HG03108 (cell line): ENCODE results near the gene STRAP.

Experiments
- ATAC-seq: cut with Tn5 transposase; IDR thresholded peaks from one replicate; pipeline ENCODE4 v1.9.1; 2021; ENCODE audit warnings: moderate library complexity; ENCODE audit not compliant: unreplicated experiment

STRAP gene, protein sequence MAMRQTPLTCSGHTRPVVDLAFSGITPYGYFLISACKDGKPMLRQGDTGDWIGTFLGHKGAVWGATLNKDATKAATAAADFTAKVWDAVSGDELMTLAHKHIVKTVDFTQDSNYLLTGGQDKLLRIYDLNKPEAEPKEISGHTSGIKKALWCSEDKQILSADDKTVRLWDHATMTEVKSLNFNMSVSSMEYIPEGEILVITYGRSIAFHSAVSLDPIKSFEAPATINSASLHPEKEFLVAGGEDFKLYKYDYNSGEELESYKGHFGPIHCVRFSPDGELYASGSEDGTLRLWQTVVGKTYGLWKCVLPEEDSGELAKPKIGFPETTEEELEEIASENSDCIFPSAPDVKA

DNA sequence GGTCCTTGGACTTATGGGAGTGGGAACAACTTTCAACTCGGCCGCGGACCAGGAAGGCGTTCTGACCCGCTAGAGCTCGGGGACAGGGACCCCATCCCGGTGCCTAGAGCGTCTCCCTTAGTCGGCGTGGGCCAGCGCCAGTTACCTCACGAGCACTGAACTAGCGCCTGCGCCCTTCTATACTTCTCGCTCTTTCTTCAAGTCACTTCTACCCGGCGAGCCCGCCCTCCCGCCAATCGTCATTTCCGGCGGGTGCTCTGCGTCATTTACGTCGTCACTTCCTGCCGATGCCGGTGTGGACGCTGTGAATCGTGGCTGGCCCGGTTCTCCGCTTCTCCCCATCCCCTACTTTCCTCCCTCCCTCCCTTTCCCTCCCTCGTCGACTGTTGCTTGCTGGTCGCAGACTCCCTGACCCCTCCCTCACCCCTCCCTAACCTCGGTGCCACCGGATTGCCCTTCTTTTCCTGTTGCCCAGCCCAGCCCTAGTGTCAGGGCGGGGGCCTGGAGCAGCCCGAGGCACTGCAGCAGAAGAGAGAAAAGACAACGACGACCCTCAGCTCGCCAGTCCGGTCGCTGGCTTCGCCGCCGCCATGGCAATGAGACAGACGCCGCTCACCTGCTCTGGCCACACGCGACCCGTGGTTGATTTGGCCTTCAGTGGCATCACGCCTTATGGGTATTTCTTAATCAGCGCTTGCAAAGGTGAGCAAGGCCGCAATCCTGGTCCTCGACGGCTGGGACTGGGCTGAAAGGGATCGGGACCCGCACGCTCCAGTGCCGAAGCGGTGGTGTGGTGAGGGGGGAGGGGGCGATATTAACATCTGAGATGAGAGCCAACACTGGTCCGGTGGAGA lies at the start of gene STRAP:
TSS of gene STRAP (plus strand) at position 270 of the 854 bp plus-strand sequence. CDS start at position 591, 321 bp downstream.
- ATAC-seq, result peak; percentile 98

DNA sequence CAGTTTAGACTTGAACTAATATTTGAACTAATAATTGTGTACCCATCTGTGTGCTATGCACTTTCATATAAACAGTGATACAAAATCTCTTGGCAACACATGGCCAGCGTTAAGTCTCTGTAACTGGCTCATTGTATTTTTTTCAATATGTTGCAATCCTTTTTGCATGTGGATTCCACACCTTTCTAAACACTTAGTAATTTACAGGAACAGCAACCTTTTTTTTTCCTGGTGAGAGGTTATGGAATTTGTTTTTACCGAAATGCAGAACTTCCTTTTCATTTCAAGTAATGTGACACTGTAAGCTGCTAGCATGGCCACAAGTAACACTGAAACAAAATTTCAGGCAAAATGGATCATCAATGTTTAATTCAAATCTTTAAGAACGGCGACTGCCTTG lies 47.6 kb upstream of the STRAP start:
- no peak for ATAC-seq

DNA sequence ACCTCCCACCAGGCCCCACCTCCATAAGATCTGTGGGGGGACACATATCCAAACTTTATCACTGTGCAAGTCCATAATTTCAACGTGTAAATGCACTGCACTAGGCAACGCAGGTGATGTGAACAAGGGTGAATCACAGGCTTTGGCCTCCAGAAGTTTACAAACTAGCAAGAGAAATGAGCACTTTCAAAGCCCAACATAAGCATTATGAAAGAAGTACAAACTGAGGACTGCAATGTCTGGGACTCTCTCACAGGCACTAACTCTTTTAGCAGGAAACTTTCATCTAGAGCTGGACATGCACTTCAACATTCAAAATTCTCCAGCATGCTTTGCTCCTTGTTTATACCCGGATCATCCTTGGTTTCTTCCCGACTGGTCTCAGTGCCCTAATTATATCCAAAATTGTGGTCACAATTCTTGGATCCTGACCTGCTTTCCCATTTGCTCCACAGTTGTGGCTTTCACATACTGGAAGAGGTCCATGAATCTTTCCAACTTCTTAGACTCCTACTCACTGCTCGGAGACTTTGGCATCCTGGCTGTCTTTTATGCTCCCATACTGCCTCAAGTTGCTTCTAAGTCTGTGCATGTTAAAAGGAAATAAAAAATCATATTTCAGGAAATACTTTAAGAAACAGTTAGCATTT lies 44.9 kb upstream of the STRAP start:
- no peak for ATAC-seq

DNA sequence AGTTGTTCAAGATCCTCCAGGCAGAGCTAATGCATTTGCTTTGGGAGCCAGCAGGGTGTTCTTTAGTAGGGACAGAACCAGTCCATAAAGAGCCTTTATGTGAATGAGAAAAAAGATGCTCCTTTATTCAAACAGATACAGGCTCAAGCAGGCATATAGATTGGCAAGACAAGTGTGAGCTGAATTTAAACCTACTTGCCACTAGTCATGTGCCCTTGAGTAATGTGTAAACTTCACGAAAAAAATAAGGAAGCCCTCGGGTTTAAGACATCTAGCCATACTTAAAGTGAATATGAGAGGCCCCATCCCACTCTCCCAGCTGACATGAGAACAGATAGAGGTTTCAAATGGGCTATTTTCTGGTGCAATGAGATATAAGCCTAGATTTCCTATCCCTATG lies 43.1 kb upstream of the STRAP start:
- ATAC-seq, result no peak

DNA sequence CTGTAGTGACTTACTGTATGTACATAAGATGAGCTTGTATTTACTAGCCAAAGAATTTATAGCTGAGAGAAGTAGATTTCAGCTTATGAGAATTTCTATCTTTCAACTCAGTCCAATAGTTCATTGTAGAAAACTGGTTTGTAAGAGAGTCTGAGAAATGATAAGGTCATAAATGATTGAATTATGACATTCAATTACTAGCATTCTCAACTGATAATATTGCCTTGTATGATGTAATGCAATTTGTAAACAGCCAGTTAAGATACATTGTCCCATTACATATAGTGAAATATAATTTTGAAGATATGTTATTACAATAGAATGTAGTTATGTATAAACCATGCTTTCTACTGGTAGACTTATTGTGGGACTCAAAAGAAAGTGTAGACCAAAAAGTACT lies 42.5 kb upstream of the STRAP start:
- no peak for ATAC-seq

DNA sequence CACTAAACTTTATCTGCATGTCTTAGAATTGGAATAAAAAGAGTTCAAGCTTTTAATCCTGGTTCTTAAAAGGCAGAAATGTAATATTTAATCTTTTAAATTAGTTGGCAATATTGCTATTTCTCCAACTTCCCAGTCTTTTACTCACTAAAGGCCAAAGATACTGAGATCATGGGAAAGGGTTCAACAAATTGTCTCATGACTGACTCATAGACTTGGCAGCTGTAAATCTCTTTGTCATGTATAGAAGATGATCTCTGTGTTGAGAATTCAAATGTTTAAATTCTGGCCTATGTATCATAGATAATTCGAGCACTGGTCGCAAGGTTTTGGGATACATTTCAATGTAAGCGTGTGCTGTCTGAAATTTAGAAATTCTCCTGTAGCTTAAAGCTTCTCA lies 40.1 kb upstream of the STRAP start:
- ATAC-seq, result no peak

DNA sequence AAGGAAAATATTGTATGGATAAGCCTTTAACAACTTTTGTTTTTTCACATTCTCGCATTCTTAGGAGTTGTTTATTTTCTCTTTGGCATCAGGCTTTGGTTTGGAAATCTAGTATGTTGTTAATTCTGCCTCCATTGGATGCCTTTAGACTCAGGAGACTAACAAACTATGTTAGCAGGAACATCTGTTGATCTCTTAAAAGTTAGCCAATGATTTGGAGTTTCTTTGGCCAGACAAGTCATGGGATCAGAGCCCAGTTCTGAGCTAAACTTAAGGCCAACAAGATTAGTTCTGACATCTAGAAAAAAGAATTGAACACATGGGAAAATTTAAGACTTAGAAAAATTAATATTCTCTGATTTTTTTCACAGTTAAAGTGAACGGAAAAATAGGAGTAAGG lies 35.3 kb upstream of the STRAP start:
- ATAC-seq, result no peak

DNA sequence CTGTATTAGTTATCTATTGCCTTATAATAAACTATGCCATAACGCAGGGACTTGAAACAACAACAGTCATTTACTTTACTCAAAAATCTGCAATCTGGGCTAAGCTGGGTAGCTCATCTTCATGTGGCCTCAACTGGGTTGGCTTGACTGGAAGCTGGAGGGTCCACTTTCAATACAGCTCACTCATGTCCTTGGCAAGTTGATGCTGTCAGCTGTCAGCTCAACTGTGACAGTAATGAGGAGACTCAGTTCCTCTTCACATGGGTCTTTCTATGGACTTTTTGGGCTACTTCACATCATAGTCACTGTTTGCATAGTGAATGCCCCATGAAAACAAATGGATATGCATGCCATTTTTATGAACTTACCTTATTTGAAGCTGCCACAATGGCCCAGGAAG lies 33.6 kb upstream of the STRAP start:
- no peak for ATAC-seq

DNA sequence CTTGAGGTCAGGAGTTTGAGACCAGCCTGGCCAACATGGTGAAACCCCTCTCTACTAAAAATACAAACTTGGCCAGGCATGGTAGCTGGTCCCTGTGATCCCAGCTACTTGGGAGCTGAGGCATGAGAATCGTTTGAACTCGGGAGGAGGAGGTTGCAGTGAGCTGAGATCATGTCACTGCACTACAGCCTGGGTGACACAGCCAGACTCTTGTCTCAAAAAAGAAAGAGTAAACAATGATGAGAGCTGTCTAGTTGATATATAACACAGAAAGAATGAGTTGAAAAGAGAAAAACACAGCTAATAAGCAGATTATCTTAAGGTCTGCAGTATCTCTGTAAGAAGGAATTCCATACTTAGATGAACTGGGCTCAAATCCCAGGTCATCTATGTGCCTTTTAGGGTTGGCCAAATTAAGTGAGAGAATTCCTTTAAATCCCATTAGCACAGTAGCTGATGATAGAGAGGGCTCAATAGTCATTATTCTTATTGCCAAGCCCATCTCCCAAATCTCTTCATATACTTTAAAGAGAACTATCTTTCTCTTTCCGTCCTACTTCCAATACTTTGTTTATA lies 31.1 kb upstream of the STRAP start:
- no peak for ATAC-seq

DNA sequence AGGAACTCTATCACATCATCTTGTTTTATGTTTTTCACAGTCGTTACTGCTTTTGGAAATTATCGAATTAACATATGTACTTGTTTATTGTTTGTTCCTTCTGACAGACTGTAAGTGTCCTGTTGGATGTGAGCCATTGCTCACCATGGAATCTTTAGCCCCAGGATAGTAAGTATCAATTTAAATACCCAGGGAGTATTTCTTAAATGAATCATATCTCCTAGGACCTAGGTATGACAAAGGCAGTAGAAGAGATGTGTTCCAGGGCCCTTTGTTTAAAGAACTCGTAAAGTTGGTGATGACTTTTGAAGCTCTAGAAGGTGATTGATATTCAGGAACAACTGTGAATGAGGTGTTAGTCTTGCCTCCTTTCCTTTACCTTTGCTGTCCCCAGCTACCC lies 30.3 kb upstream of the STRAP start:
- no peak for ATAC-seq

DNA sequence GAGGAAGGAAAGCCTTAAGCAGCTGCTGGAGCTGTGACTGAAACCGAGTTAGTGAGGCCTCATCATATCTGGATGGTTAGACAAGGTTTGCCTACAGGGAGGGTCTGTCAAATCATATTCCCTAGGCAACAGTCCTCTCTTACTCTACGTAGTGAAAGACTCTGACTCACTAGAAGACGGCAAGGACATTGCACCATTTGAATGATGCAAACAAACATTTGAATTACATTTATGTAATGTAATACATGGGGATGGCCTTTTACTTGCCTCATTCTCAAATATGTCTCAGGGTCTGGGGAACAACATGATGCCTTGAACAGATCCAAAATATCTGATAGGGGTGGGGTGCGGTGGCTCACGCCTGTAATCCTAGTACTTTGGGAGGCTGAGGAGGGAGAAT lies 29.8 kb upstream of the STRAP start:
- ATAC-seq, result no peak

DNA sequence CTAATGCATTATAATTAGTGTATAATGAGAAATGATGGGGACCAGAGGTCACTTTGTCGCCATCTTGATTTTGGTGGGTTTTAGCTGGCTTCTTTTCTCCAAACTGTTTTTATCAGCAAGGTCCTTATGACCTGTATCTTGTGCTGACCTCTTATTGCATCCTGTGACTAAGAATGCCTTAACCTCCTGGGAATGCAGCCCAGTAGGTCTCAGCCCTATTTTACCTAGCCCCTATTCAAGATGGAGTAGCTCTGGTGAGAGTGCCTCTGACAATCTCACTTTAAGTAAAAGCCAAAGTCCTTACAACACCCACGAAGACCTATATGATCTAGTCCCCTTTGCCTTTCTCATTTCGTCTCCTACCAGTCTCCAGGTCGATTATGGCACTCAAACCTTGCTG lies 28.3 kb upstream of the STRAP start:
- no peak for ATAC-seq

DNA sequence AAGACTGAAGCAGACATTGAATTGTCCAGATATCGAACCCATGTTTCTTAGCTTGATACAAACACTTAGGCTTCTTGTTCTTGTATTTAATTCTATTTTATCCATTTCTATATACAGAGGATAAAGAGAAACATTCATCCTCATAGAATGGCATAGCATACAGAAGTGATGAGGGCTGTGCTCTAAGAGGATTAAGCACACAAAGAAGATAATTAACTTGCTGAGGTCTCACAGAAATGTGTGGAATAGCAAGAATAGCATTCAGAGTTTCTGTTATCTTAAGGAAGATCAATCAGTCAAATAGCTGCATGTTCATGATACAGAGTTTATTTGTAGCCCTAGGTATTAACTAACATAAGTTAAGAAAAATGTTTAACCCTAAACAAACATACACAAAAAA lies 27.3 kb upstream of the STRAP start:
- no peak for ATAC-seq

DNA sequence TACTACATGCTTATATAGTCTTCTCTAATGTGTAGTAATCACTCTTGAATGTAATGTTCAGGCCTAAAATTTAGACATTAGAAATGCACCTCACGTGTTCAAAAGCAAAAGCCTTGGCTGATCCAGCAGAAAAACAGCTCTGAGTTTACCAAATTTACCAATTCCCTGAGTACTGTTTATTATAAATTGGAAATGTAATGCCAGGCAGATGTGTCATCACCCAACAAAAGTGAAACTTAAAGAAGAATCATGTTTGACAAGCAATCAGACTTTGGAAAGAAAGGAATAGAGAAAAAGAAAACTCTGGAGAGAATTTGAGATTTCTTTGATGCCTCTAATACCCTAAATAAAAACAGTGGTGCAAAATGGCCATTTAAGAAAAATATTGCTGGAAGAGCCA lies 26.5 kb upstream of the STRAP start:
- no peak for ATAC-seq

DNA sequence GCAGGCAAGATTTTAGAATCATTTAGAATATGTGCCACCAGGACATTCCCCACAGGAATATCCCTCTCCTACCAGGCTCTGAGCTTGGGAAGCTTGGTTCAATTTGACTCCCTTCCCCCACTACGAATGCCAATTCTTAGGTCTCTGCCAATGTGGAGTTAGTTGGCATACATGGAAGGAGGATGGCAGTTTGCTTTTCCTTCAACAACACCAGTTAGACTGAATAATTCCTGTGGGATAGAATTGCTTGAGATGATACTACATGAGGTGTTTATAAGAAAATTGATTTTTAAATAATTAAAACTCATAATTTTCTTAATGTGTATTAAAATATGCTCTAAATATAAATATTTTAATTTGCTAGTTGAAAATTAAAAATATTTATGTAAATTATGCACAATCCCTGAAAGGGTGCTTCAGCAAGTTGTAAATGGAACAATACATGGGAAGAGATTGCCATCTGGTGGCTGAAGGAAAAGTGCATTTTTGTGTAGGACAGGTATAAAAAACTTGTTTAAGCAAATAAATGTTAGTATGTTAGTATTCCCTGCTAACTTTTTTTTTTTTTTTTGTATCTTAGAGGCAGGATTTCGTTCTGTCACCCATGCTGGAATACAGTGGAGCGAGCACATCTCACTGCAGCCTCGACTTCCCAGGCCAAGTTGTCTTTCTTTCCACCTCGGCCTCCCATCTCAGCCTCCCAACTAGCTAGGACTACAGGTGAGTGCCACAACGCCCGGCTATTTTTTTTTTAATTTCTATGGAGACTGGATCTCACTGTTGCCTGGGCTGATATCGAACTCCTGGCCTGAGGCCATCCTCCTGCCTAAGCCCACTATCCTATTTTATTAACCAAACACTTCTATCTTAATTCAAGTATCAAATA lies 25.8 kb upstream of the STRAP start:
- no peak for ATAC-seq

DNA sequence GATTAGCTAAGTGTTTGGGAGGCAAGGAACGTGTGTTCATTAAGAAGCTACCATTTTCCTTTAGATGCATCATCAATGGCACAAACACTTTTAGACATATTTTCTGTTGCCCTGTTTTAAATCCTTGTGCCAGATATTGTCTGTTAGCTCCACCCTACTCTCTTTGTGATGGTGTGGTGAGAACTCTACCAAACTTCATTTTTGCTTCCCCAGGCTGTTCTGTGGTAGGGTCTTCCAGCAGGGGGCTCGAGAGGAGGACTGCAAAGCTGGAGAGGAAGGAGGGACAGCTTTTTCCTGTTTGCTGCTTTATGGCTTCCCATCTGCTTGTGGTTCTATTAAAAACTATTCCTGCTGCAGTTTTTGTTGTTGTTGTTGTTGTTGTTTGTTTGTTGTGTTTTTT lies 23.8 kb upstream of the STRAP start:
- no peak for ATAC-seq

DNA sequence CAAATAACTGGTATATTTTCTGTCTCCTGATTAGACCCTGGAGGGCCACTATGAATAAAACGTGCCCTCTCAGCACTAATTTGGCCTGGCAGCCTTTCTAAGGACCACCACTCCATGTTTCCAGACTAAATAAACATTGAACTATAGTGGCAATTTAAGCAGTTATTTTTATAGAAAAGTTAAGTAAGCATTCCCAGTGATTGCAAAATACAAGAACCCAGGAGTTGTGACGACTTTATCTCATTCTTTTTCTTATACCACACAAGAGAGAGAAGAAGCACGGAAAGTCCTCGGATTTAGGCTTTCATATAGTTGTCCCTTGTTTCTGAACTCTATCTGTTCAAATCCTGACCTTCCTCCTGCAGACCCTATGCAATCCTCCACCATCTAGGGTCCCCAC lies 23.1 kb upstream of the STRAP start:
- ATAC-seq, result no peak

DNA sequence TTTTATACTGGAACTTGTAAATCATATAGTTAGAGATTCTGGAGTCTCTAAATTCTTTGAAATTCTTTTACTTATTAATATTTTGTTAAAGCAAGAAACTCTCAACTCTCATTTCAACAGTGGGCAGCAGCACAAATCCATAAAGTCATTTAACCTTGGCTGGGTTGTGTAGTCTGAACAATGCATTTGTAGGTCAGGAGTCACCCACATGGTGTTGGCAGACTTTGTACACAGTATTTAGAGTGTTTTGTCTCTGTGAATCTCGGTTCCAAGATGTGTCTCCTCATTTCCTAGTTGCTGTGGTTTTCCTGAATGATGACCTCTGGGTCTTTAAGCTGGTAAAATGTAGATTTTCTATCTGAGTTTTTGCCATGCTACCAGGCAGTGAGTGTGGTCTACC lies 20.8 kb upstream of the STRAP start:
- no peak for ATAC-seq

DNA sequence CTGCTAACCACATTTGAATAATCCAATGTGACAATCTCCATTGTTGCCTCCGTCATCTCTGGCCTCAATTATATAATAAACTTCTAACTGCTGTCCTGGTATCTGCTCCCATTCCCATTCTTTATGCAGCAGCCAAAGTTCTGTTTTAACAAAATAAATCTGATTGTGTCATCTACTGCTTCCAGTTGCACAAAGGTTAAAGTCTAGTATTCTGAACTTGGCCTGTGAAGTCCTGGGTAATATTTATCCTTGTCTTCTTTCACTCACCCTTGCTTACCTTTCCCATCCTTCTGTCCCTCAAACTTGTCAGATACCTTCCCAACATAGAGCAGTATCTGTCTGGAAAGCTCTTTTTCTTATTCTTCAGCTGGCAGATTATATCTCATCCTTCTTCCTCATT lies 19.3 kb upstream of the STRAP start:
- ATAC-seq, result no peak

DNA sequence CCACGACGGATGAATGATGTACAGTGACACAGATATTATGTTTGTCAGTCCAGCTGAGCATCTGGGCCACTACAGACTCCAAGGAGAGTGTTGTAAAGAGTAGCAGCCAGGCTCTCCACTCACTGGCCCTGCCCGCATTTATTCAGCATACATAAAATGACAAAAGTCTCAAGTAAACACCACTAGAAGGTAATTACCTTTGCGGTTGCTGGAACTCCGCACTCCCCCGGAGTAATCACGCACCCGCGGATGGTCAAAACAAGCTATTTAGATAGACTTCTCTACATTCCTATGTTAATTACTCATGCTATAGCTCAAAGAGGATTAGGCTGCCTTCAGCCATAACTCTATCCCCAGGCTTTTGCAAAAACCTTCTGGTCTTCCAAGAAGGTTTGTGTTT lies 18.8 kb upstream of the STRAP start:
- ATAC-seq, result no peak

DNA sequence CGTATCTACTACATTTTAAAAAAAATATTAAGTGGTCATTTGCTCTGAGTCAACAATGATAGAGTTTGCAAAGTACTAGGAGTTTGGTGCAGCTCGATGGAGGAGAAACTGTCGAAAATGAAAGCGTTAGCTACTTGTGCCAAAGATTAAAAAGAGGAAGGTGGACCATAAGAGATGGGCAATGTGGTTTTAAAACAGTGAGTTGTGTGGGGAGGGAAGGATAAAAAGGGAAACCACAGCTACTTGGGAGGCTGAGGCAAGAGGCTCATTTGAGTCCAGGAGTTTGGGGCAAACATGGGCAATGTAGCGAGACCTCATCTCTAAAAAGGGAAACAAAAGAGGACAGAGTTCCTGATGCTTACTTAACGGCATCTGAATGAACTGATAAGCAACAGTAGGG lies 18.2 kb upstream of the STRAP start:
- ATAC-seq, result peak; percentile 87
